ENCODE measurements around the gene DDX41.

DNA sequence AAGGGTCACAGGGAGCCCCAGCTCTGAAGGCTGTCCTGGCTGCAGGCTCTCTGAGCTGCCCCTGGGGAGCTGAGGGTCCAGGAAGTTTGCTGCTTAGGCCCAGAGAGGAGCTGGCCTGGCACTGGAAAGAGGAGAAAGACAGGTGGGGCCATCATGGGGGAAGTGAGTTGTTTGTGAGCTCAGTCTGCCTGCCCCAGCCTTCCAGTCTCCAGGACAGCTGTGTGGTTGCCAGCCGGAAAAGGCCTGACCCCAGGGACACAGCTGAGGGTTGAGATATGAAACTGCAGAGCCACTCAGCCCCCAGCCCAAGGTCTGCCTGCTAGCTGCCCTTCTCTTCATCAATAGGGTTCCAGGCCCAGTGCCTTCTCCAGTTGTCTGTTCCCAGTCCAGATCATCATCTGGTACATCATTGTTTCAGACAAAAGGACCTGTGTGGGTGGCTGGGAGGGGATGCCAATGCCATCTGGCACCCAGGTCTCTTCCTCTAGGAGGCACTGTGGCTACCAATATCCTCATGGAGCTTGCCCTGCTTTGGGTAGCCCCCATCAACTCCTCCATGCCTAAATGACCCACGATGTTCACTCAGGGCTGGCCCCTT, 4.3 kb upstream of the DDX41 start:
- no peak for TF ChIP-seq MAZ (IDR thresholded peaks at IDR 0.05; ENCODE audit: borderline replicate concordance, low read depth, low read length)
- TF ChIP-seq MAZ (CRISPR knock-in tag; IDR thresholded peaks at IDR 0.05; ENCODE audit: low read depth): no peak
- TF ChIP-seq, protein P1, sequence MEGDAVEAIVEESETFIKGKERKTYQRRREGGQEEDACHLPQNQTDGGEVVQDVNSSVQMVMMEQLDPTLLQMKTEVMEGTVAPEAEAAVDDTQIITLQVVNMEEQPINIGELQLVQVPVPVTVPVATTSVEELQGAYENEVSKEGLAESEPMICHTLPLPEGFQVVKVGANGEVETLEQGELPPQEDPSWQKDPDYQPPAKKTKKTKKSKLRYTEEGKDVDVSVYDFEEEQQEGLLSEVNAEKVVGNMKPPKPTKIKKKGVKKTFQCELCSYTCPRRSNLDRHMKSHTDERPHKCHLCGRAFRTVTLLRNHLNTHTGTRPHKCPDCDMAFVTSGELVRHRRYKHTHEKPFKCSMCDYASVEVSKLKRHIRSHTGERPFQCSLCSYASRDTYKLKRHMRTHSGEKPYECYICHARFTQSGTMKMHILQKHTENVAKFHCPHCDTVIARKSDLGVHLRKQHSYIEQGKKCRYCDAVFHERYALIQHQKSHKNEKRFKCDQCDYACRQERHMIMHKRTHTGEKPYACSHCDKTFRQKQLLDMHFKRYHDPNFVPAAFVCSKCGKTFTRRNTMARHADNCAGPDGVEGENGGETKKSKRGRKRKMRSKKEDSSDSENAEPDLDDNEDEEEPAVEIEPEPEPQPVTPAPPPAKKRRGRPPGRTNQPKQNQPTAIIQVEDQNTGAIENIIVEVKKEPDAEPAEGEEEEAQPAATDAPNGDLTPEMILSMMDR (CRISPR knock-in tag; IDR thresholded peaks at IDR 0.05): 0 out of 2 replicates have a peak, but pooled peaks have one; percentile 18
- TF ChIP-seq, protein P2, sequence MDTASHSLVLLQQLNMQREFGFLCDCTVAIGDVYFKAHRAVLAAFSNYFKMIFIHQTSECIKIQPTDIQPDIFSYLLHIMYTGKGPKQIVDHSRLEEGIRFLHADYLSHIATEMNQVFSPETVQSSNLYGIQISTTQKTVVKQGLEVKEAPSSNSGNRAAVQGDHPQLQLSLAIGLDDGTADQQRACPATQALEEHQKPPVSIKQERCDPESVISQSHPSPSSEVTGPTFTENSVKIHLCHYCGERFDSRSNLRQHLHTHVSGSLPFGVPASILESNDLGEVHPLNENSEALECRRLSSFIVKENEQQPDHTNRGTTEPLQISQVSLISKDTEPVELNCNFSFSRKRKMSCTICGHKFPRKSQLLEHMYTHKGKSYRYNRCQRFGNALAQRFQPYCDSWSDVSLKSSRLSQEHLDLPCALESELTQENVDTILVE (CRISPR knock-in tag; IDR thresholded peaks at IDR 0.05): no peak
- TF ChIP-seq, protein P3, sequence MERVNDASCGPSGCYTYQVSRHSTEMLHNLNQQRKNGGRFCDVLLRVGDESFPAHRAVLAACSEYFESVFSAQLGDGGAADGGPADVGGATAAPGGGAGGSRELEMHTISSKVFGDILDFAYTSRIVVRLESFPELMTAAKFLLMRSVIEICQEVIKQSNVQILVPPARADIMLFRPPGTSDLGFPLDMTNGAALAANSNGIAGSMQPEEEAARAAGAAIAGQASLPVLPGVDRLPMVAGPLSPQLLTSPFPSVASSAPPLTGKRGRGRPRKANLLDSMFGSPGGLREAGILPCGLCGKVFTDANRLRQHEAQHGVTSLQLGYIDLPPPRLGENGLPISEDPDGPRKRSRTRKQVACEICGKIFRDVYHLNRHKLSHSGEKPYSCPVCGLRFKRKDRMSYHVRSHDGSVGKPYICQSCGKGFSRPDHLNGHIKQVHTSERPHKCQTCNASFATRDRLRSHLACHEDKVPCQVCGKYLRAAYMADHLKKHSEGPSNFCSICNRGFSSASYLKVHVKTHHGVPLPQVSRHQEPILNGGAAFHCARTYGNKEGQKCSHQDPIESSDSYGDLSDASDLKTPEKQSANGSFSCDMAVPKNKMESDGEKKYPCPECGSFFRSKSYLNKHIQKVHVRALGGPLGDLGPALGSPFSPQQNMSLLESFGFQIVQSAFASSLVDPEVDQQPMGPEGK (CRISPR knock-in tag; IDR thresholded peaks at IDR 0.05): no peak

Data from HepG2 (cell line).